ENCODE data around the gene CBX7. TPM values are rescaled to one million over a fixed set of nuclear protein-coding genes. Genes with fewer than 3 reads are reported as not detected.
A peak's percentile ranks its signal among the peaks of the same experiment; 100 is the strongest.

Gene CBX7
- total and polyA plus RNA-seq, 9 of the 15 experiments (the other 6 are each of a cell fraction or from before 2014, with no cell fraction given) = 0.04 to 5.2 (median 2.8) TPM

GRCh38 chr22:39174498-39175352 lies 22.2 kb upstream of the CBX7 start (continued):
- peak; percentile 82 for TF ChIP-seq ATF3 (IDR thresholded peaks at IDR 0.05)
- no peak for TF ChIP-seq ATF3 (CRISPR knock-in tag; conservative IDR thresholded peaks at IDR 0.05)
- 0 out of 2 replicates have a peak, but pooled peaks have one; percentile 42 for TF ChIP-seq JUN (IDR thresholded peaks at IDR 0.05; ENCODE audit: borderline replicate concordance, low read depth, low read length)
- TF ChIP-seq JUN (CRISPR knock-in tag; IDR thresholded peaks at IDR 0.05; ENCODE audit: borderline replicate concordance) = no peak
- TF ChIP-seq FOXK2 (conservative IDR thresholded peaks at IDR 0.05 in 1 of 2, IDR thresholded peaks at IDR 0.05 in 1 of 2; ENCODE audit: low read depth in 2 of 2) = peak in 1 of 2 experiments; percentile 46; a peak in 1 of 4 replicates
- 0 out of 2 replicates have a peak, but pooled peaks have one; percentile 15 for TF ChIP-seq ATF7 (IDR thresholded peaks at IDR 0.05)
- TF ChIP-seq NFIC (IDR thresholded peaks at IDR 0.05) = peak; percentile 38
- 0 out of 2 replicates have a peak, but pooled peaks have one; percentile 21 for TF ChIP-seq GABPA (tag; conservative IDR thresholded peaks at IDR 0.05; ENCODE audit: low read depth)
- peak; percentile 76 for TF ChIP-seq FOSL1 (tag; conservative IDR thresholded peaks at IDR 0.05)
- peak in 1 of 2 experiments; percentile 79; a peak in 1 of 4 replicates for TF ChIP-seq TEAD1 (CRISPR knock-in tag; IDR thresholded peaks at IDR 0.05)

Data from K562 (cell line).